Fibroblast of upper back skin (primary cell): Measurements from ENCODE around the gene ZDHHC4.

Source experiments
- DNase-seq: peaks from one replicate; pipeline ENCODE4 v3.0.0-alpha.2; 2013

The ZDHHC4 gene

DNA sequence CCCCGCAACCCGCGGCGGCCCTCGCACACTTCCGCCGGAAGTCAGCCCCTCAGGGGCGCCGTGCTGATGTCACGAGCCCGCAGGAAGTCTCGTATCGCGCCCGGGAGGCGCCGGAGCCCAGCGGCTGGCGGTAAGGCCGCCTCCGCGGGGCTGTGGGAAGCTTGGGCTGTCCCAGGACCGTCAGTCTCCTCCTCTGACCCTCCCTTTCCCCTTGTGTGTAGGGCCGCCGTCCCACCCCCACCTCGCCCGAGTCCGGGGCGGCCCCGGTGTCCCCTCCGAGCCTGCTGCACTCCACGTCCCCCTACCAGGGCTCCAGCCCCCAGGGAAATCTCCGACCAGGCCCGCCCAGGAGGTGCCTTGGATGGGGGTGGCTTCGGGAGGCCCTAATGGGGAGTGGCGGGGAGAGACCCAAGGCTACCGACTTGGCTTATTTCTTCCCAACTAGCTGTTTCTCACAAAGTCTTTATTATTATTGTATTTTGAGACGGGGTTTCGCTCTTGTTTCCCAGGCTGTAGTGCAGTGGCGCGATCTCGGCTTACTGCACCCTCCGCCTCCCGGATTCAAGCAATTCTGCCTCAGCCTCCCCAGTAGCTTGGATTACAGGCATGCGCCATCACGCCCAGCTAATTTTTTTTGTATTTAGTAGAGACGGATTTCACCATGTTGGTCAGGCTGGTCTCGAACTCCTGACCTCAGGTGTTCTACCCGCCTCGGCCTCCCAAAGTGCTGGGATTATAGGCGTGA lies at the start of gene ZDHHC4:
TSS of gene ZDHHC4 (plus strand) at position 86 of the 745 bp plus-strand sequence. CDS start 3,108 bp downstream, outside the sequence.
- peak; percentile 87 for DNase-seq

DNA sequence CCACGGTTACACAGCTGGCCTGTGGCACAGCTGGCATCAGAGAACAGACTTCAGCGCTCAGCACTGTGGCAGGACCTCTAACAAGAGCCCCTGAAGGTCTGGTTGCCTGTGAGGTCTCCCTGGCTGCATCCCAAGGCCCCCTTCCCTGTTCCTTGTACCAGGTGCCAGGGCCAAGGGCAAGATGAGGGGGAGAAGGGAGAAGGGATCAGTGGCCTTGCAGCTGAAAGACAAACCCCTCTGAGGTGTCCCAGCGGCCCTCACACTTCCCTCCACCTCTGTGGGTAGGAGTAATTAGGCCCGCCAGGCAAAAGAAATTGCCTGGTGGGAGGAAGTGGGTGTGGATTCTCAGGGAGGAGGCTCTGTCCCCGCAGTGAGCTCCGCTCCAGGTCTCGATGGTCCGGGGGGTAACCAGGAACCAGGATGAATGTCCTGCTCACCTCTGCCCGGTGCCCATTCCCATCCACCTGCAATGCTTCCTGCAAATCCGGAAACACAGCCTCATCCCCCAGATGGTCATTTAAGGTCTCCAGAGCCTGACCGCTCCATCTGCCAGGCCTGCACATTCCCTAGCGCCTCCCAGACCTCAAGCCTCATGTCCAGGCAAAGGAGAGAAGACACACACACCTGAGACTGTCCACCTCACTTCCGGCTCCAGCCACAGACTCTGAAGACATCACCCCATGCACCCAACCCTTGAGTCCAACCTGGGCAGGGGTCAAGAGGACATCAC lies 48.7 kb upstream of the ZDHHC4 start:
- DNase-seq, result no peak

DNA sequence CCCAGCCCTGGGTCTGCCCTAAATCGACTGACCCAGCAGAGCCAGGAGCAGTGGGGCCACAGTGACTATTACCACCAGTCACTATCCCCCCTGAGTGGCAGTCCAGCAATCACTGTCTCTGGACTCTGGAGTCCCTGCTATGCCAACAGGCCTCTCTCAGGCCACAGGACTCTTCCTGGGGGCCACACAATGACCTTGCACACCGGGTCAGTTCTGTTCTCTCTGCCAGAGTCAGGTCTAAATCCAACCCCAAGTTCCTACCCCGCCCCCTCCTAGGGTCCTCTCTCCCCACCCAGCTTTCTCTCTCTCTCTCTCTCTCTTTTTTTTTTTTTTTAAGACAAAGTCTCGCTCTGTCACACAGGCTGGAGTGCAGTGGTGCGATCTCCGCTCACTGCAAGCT lies 47.6 kb upstream of the ZDHHC4 start:
- DNase-seq, result no peak

DNA sequence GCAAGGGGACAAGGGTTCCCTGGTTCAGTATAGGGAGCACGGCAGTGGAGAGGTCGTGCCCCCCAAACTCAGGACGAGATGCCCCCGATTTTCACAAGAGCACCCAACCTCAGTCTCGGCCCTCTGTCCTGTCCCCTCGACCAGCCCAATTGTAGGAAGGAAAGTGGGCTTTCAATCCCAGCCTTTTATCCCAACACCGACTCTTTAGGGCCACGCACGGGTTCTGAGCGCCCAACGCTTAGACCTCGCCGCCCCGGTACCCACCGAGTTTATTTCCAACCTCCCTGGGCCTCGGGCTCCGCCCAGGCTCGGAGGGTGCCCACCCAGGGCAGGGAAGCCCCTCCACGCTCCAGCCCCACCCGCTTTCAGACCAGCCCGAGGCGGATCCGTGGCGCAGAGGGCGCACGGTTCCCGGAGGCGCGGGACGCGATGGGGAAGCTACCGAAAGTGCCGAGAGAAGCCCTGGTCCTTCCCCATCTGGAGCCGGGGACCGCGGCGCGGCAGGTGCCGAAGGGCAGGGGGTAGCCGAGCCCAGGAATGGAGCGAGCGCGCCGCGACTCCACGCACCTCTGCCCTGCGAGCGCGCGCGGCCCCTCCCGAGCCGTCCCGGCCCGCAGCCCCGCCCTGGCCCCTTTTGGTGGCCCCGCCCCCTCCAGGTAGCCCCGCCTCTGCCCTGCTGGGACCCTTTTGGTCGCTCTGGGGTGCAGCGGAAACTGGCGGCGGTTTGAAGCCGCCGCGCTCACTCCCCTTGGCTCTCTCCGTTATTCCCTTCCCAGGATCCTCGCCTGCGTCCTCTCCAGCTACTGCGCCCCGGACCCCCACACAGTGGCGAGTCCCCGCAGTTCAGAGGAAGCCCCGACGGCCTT lies 46.4 kb upstream of the ZDHHC4 start:
- no peak for DNase-seq

DNA sequence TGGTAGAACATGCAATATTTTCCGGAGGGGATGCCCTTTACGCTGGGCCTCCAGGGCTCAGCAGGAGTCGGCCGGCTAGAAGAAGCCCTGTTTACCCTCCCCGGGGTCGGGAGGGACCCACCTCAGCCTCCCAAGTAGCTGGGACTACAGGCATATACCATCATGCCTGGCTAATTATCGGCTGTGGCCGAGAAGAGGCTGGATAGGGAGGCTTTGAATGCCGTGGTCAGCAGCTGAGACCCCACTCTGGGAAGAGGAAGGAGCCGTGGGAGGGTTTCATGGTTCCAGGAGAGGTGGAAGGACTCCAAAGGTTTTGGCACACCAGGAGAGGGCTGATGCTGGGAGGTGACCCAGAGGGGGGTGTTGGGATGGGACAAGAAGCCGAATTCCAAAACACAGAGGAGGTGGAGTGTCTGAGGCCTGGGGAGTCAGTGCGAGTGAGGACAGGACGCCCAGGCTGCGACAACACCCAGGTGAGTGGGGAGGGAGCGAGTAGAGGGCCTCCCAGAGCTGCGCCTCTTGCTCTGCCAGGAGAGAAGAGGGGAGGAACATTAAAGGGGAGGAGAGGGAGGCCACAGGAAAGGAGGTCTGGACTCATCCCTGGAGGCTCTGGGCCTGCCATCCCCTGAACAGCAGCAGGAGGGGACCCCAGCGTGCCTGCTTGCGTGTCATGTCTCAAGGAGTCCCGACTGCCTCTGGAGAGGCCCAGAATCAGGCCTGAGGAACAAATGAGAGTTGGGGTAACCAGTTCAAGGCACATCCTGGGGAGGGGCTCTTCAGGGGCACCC lies 45.6 kb upstream of the ZDHHC4 start:
- DNase-seq, result no peak

DNA sequence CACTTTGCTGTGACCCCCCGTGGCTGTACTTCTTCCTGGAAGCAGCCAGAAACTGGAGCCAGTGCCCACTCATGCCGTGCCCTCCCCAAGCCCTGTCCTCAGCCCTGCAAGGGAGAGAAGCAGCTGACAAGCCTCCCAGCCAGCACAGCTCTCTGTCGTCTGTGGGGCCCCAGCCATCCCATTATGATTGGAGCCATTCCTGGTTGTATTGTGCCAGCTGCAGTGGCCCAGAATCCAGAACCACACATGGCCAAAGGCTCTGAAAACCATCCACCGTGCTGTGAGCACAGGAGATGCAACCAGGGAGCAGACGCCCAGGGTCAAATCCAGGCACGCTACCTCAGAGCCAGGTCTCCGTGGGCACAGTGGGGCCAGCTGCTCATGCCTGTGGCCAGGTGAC lies 44.7 kb upstream of the ZDHHC4 start:
- no peak for DNase-seq

DNA sequence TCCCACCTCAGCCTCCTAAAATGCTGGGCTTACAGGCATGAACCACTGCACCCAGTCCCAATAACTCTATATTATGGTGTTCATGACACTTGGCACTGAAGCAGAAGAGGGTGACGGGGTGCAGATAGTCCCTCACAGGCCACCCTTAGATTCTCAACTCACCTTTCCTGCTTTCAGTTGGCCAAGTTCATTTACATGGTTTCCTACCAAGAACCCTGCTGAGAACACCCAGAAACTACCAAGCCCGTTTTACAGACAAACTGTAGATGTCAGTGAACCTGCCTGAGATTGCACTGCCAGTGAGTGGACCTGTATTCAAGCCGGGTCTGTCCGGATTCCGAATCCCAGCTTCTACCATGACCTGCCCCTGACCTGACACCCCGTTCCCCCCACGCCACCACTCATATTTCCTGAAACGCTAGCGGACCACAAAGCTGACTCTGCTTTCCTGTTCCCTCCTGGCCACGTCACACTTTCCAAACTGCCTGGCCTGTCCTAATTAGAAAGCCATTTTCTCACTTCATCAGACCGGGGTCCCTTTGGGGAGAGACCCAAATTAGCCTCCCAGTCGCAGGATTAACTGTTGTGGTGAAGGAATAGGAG lies 43.3 kb upstream of the ZDHHC4 start:
- no peak for DNase-seq

DNA sequence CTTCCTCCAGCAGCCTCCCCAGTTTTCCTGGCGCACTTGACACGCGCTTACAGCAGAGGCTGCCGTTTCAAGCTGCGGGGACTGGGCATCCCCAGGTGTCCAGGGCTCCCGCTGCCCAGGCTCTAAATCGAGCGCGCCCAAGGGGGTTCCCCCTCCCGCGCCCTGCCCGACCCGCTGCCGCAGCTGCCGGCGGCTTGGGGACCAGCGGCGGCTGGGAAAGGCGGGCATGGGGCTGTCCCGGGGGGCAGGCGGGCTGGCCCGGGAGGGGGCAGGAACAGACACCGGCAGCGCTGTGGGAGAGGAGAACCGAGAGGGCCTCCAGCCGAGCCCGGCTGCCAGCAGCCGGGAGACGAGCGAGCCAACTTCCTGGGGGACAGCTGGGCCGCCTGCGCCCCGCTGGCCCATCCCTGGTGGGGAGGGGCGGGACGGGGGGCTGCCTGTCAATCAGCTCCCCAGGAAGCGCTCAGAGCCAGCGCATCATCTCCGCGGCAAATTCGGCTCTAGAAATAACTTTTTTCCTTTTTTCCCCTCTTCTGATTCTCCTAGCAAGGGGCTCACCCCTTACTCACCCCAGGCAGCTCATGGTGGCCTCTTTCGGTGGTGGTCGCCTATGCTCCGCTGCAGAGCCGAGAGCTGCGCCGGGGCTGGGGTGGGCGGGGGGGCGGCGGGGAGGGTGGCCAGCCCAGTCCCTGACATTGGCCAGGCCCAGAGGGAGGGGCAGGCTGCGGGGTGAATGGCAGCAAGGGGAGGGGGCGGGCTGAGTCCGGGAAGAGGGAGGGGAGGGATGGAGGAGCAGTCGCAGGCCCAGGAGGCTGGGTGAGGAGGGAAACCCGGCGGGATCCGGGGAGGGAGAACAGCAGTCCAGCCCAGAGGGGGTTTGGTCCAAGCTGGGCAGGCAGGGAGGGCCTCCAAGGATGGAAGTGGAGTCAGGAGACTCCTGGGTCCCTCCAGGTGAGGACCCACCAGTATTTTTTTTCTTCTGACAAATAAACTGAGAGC lies 40.7 kb upstream of the ZDHHC4 start:
- DNase-seq, result no peak

DNA sequence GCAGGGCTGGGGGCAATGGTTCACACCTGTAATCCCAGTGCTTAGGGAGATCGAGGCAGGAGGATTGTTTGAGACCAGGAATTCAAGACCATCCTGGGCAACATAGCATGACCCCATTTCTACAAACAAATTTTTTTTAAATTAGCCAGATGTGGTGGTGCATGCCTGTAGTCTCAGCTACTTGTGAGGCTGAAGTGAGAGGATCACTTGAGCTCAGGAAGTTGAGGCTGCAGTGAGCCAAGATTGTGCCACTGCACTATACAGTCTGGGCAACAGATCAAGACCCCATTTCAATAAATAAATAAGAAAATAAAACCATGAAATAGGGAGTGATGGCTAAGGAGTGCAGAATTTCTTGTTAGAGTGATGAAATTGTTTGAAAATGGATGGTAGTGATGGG lies 34.9 kb upstream of the ZDHHC4 start:
- no peak for DNase-seq

DNA sequence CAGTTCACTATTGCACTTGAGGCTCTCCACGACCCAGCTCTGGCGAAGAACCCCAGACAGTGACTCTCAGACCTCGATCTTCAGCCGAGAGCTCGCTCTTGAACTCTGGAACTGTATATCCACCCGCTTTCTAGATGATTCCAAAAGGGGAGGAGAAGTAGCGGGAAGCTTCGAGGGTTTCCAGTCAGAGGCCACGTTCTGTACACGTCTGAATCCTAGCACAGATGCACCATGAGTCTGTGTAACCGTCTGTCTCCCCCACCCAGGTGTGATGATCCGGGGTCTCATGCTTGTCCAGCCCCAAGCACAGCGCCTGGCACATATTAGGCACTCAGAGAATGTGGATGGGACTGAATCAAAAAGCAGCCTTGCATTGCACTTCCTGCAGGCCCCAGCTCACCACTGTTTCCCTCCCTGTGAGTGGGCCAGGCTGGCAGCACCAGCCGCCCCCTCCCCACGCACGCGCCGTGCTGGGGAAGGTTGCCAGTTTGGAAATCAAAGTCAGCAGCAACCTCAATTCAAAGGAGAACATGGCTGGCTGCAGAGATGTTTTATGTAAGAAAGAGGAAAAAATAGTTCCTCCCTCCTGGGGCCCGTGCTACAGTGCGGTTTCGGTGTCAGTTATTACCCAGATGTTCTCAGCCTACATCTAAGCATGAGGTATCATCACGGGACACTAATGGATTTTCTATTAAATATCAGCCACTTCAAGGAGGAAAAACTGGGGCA lies 31.7 kb upstream of the ZDHHC4 start:
- DNase-seq, result no peak

DNA sequence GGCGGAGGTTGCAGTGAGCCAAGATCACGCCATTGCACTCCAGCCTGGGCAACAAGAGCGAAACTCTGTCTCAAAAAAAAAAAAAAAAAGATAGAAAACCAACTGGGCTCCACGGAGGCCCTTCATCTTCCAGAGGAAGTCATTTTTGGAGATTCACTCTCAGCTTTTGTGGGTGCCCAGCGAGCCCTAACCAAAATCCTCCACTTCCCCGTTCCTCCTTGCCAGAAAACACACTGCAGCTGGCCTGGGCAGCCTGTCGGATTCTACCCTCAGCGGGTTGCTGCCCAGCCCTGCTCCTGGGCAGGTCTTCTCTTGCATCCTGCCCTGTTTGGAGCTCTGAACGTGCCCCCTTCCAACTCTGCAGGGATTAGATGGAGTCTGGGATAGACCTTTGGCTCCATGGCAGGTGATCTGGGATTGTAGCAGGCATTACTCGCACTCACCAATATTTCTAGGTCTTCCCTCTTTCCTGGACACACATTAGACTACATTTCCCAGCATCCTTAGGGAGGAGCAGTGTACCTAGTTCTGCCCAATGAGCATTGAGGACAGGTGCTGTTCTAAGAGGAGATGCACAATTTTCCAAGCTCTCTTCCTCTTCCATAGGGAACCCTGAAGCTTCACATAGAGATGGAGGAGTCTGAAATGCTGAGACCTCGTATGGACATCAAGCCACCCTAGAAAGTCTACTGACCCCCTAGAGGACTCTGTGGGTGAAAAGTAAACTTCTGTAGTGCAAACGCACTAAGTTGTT lies 30.6 kb upstream of the ZDHHC4 start:
- DNase-seq, result no peak

DNA sequence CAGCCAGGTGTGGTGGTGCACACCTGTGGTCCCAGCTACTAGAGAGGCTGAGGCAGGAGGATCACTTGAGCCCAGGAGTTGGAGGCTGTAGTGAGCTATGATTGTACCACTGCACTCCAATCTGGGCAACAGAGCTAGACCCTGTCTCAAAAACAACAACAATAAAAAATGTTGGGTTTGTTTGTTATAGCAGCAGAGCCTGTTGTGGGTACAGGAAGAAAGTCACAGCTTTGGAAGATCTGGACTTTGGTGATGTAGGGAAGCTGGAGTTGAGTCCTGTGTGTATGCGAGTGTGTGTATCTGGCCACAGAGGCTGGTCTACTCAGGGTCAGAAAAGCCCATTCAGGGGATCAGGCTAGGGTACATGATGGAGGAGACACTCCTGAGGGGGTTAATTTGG lies 29.9 kb upstream of the ZDHHC4 start:
- DNase-seq, result no peak

DNA sequence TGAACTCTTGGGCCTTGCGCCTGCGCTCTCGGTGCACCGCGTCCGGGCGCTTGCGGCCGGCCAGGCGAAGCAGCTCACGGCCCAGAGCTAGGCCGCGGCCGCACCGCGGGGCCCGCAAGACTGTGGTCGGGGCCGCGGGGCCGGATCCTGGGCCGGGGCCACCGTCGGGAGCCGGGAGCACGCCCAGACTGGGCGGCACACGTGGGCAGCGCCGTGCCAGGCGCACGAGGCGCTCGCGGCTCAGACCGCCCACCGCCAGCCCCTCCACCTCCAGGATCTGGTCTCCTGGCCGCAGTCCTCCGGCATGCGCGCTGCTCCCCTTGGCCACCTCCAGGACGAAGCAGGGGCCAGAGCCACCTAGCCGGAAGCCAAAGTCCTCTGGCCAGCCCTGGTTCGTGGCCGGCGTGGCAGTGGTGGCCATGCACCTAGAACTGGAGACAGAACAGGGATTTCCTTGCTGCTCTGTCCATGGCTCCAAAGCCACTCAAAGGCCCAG lies 26.2 kb upstream of the ZDHHC4 start, which contains the start of gene GRID2IP:
TSS of gene GRID2IP (minus strand) at position 446 of the 496 bp plus-strand sequence. CDS start at position 421, 25 bp downstream.
- DNase-seq, result no peak

DNA sequence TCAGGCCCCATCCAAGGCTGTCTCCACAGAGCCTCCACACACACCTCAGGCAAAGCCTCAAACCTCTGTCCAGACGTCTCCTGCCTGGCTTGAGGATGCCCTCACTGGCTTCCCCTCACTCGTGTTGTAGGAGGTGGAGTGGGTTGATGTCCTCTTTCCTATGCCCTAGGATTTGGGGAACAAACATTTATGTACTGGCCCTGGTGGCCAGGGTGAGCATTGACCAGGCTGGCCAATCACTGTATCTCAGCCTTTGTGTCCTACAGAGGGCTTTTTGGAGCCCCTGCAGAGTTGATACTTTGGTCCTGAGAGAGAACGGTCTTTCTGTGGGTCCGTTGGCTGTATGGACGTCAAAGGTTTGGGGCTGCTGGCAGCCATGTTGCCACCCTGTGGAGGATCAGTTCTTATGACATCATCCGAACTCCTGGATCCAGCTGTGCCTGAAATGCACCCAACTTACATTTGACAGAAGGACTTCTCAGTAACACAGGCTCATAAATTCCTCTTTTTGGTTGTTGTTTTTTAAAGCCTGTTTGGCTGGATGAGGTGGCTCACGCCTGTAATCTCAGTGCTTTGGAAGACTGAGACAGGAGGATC lies 23.7 kb upstream of the ZDHHC4 start:
- DNase-seq, result no peak

DNA sequence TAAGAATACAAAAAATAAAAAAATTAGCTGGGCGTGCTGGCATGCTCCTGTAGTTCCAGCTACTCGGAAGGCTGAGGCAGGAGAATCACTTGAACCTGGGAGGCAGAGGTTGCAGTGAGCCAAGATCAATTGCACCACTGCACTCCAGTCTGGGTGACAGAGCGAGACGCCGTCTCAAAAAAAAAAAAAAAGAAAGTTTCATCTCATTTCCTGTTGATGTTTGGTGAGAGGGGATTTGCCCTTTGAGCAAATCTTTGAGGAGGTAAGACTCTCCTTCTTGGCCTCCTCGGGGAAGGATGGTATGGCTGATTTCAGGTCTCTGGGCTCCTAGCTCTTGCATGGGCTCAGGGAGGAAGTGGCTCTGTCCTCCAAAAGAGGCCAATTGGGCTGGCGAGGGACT lies 22.4 kb upstream of the ZDHHC4 start:
- no peak for DNase-seq

DNA sequence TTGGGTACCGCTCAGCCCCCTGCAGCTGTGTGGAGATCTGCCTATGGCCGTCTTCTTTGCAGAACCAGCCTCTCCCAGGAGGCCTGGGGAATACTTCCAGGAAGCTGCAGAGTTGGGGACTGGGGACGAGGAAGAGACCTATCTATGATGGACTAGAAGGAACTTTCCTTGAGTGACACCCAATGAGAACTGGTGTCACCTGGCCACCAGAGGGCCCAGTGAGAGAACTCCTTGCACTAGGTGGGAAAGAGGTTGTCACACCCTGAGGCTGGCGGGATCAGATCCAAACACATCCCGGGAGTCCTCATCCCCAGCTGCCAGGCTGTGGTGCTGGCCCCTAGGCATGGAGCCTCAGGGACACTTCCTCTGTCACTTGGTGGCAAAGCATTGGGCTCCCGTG lies 21.1 kb upstream of the ZDHHC4 start:
- no peak for DNase-seq

DNA sequence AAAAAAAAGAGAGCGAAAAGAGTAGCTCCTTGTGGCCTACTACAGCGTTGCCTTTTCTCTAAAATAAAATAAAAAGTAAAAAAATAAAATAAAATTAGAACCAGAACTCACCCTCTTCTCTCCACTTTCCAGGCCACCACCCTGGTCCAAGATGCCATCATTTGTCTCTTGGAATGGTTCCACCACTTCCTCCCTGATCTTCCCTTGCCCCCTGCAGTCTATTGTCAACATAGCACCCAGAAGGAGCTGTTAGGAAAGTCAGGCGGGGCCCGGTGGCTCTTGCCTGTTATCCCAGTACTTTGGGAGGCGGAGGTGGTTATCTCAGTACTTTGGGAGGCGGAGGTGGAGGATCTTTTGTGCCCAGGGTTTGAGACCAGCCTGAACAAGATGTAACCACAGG lies 18.4 kb upstream of the ZDHHC4 start:
- DNase-seq, result peak; percentile 37

DNA sequence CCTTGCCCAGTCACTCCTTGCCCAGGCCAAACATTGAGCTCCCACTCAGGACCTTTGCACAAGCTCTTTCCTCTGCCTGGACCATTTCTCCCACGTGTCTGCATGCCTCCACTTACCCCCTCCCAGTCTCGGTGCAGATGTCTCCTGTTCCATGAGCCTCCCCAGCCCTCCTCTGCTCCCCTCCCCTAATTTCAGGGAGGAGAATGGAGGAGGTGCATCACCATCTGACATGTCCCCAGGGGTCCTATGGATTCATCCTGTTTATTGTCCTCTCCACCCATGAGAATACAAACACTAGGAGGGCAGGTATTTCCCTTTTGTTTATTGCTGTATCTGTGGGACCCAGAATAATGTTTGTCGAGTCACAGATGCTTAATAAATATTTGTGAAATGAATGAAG lies 17.4 kb upstream of the ZDHHC4 start:
- no peak for DNase-seq

DNA sequence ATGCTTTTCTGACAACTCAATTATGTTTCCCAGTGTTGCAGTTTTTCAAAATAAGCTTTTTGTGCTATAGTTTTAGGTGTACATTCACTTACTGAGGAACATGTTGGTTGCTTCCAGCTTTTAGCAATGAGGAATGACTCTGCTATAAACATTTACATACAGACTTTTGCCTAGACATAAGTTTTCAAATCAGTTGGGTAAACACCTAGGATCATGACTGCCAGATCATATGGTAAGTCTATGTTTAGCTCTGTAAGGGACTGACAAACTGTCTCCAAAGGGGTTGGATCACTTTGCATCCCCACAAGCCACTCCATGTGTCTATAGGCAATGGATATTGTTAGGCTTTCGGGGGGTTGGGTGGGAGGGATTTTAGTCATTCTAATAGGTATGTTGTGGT lies 15.1 kb upstream of the ZDHHC4 start:
- no peak for DNase-seq
